Adrenal gland (tissue), 12 donors: Measurements from ENCODE around the gene GSTO2. TPM values are rescaled to one million over a fixed set of nuclear protein-coding genes. Genes with fewer than 3 reads are reported as not detected.

ENCODE experiments used
- DNase-seq, 7 donors: peaks; one replicate each; pipeline ENCODE4 v3.0.0-alpha.2; 2019 to 2020
- H3K27ac ChIP-seq, 5 donors: fragments of 200-600 bp; sonication (generic) in 4 of 5; 1 replicate in 3 of 5; 2 replicates in 2 of 5; pipeline versions ENCODE4 v1.5.1 to v1.8.0; 2016 to 2020; ENCODE audit warnings: mild to moderate bottlenecking in 1 of 5
- H3K27me3 ChIP-seq: fragments of 200-600 bp; 2 replicates; pipeline ENCODE4 v1.8.0; 2021
- H3K36me3 ChIP-seq, 2 donors: fragments of 200-600 bp; replicated peaks in 1 of 2; 1 replicate in 1 of 2; 2 replicates in 1 of 2; pipeline versions ENCODE4 v1.5.1 to v1.8.0; 2018 to 2022
- H3K4me1 ChIP-seq, 2 donors: fragments of 200-600 bp; replicated peaks in 1 of 2; 1 replicate in 1 of 2; 2 replicates in 1 of 2; pipeline versions ENCODE4 v1.5.1 to v1.8.0; 2018 to 2021
- H3K4me3 ChIP-seq, 4 donors: fragments of 200-600 bp; sonication (generic) in 3 of 4; one replicate each; pipeline ENCODE4 v1.5.1; 2016 to 2018
- H3K9me3 ChIP-seq, 3 donors: fragments of 200-600 bp; sonication (generic) in 1 of 3; replicated peaks in 1 of 3; 1 replicate in 2 of 3; 2 replicates in 1 of 3; pipeline versions ENCODE4 v1.5.1 to v1.8.0; 2016 to 2021
- CTCF ChIP-seq, 6 experiments: fragments of 450-650 bp in 4 of 6; fragments of 200-600 bp in 2 of 6; sonication (generic) in 1 of 6; IDR thresholded peaks; 1 replicate in 5 of 6; 2 replicates in 1 of 6; pipeline versions ENCODE4 v1.5.1 to v1.8.0; 2016 to 2021; ENCODE audit warnings: antibody characterized with exemption in 6 of 6, mild to moderate bottlenecking in 2 of 6, moderate library complexity in 1 of 6
- POLR2A ChIP-seq, 2 donors: fragments of 450-650 bp; IDR thresholded peaks; one replicate each; pipeline ENCODE4 v1.6.1; 2017; ENCODE audit warnings: antibody characterized with exemption in 2 of 2, mild to moderate bottlenecking in 2 of 2, moderate library complexity in 1 of 2
- WGBS, 4 donors: extraction: QIAGEN DNeasy Blood & Tissue Kit in 2 of 4; methylation state at CpG; one replicate each; pipeline versions ENCODE4 v1.1.5 to v1.1.7; 2013 to 2017; 5-methylcytosine and 5-hydroxymethylcytosine counted together
- intact Hi-C, 2 donors: fragments of 100-400 bp; cut with DNase I; formaldehyde crosslinking; loops; one replicate each; pipeline versions ENCODE4 v1.14.1 to v1.15.0; 2022 to 2023
- polyA plus RNA-seq, 3 donors: library from polyadenylated mRNA; stranded (reverse); fragments of 200-250 nt in 2 of 3; fragments of 350-450 nt in 1 of 3; fragmentation: Illumina TruSeq in 1 of 3; extraction: RNeasy Lipid Tissue Mini Kit (QIAGEN cat#74804) in 1 of 3; gene quantifications; one replicate each; pipeline ENCODE4 v1.2.3, GENCODE V29; 2013 to 2014
- total RNA-seq, 9 donors: library from RNA; depleted of rRNA in 4 of 9; stranded (reverse); fragments of >200 nt in 4 of 9; fragments of 120-200 nt in 1 of 9; fragmentation: NEBNext Ultra II Directional in 1 of 9; extraction: Animal tissue kit (Norgen Biotek cat#: 25700) in 1 of 9; gene quantifications; one replicate each; pipeline versions ENCODE4 v1.1.0 to v1.2.4, GENCODE V29; 2013 to 2023
- donor health status: healthy with polysubstance abuse.
- donor health status: Bipolar disorder and iron deficiency.
- donor health status: DM: yes; HTN: yes; CAD: no.
- donor health status: DM: no; HTN: no; CAD: no.
- donor health status: DM: no; HTN: no; CAD: no.
- donor health status: DM: yes; HTN: yes; CAD: no.

Gene GSTO2
- total and polyA plus RNA-seq, 12 donors: 3.7 to 15.3 (median 7.3) TPM

- WGBS, 4 donors: 37 to 65% (median 50%) methylated on average over 1 of the region's 1 CpG
- H3K27me3 ChIP-seq: no peaks in the 10 kb centered on the region
- H3K9me3 ChIP-seq: no peaks in the 10 kb centered on the region
- no peak overlapping the region for H3K27ac ChIP-seq
- DNase-seq: no peak
- peaks cover 12 to 22% of the 10 kb centered on the region in 2 donors for H3K4me1 ChIP-seq
- TF ChIP-seq POLR2A (IDR thresholded peaks at IDR 0.05): no peak
- TF ChIP-seq CTCF (IDR thresholded peaks at IDR 0.05): no peak
- intact Hi-C loops: no loop called here
- H3K36me3 ChIP-seq: no peaks in the 10 kb centered on the region
- no peak overlapping the region for H3K4me3 ChIP-seq
Observed at GRCh38 chr10:104250371-104250770, 18.6 kb upstream of the GSTO2 start.

GRCh38 chr10:104251443-104251842, 17.5 kb upstream of the GSTO2 start:
- WGBS, 4 donors: 93 to 95% (median 94%) methylated on average over 6 of the region's 6 CpGs
- H3K4me3 ChIP-seq: no peak overlapping the region
- TF ChIP-seq CTCF (IDR thresholded peaks at IDR 0.05) (no peak), POLR2A (IDR thresholded peaks at IDR 0.05) (no peak)
- no peaks in the 10 kb centered on the region for H3K9me3 ChIP-seq
- H3K27ac ChIP-seq: no peak overlapping the region
- no peak for DNase-seq
- no peaks in the 10 kb centered on the region for H3K27me3 ChIP-seq
- no peaks in the 10 kb centered on the region for H3K36me3 ChIP-seq
- H3K4me1 ChIP-seq: peaks cover 19 to 28% of the 10 kb centered on the region in 2 donors
- intact Hi-C loops: no loop called here

- H3K4me3 ChIP-seq: no peak overlapping the region
- no peaks in the 10 kb centered on the region for H3K27me3 ChIP-seq
- no peak overlapping the region for H3K27ac ChIP-seq
- H3K9me3 ChIP-seq: no peaks in the 10 kb centered on the region
- DNase-seq: no peak
- H3K36me3 ChIP-seq: peaks cover 0 to 3% of the 10 kb centered on the region in 2 donors
- TF ChIP-seq POLR2A (IDR thresholded peaks at IDR 0.05): no peak
- TF ChIP-seq CTCF (IDR thresholded peaks at IDR 0.05): no peak
- intact Hi-C loops: no loop called here
- peaks cover 27 to 37% of the 10 kb centered on the region in 2 donors for H3K4me1 ChIP-seq
Observed at GRCh38 chr10:104252368-104252767, 16.6 kb upstream of the GSTO2 start.

- intact Hi-C loops: no loop called here
- 45 to 59% (median 50%) methylated on average over 2 of the region's 2 CpGs for WGBS, 4 donors
Observed at GRCh38 chr10:104253106-104253505, 15.9 kb upstream of the GSTO2 start.

More at GRCh38 chr10:104253106-104253505, 15.9 kb upstream of the GSTO2 start:
- TF ChIP-seq CTCF (IDR thresholded peaks at IDR 0.05) (no peak), POLR2A (IDR thresholded peaks at IDR 0.05) (peak in 1 of 2 donors; percentile 29)
- Histone ChIP-seq H3K36me3 (peaks cover 0 to 10% of the 10 kb centered on the region in 2 donors), H3K27ac (peak overlapping the region in 2 of 5 donors; percentile 19 to 99), H3K27me3 (no peaks in the 10 kb centered on the region), H3K4me3 (no peak overlapping the region), H3K9me3 (no peaks in the 10 kb centered on the region), H3K4me1 (peaks cover 27 to 45% of the 10 kb centered on the region in 2 donors)
- peak in 4 of 7 donors; percentile 49 to 65 (median 60) for DNase-seq
